Neural crest cell (in vitro differentiated cells): ENCODE results near the gene TRIM2. TPM values are rescaled to one million over a fixed set of nuclear protein-coding genes. Genes with fewer than 3 reads are reported as not detected.
A peak's percentile ranks its signal among the peaks of the same experiment; 100 is the strongest.

Source experiments
- DNase-seq: peaks from one replicate; pipeline ENCODE4 v3.0.0; 2021; ENCODE audit warnings: low read depth, mixed read lengths, low spot score
- H3K27ac Mint-ChIP-seq: one replicate; pipeline ENCODE4 v1.8.0; 2021; ENCODE audit warnings: mild to moderate bottlenecking, mixed read lengths; ENCODE audit not compliant: unreplicated experiment
- H3K27me3 Mint-ChIP-seq: 2 replicates; pipeline ENCODE4 v1.8.0; 2021; ENCODE audit warnings: low read depth, mild to moderate bottlenecking, mixed read lengths
- H3K36me3 Mint-ChIP-seq: 2 replicates; pipeline ENCODE4 v1.8.0; 2021; ENCODE audit warnings: low read depth, mild to moderate bottlenecking, mixed read lengths
- H3K4me1 Mint-ChIP-seq: 2 replicates; pipeline ENCODE4 v1.8.0; 2021; ENCODE audit warnings: mixed read lengths
- H3K4me3 Mint-ChIP-seq: one replicate; pipeline ENCODE4 v1.8.0; 2021; ENCODE audit warnings: mild to moderate bottlenecking, mixed read lengths
- H3K9me3 Mint-ChIP-seq: 2 replicates; pipeline ENCODE4 v1.8.0; 2021; ENCODE audit warnings: mixed read lengths
- total RNA-seq: library from RNA; stranded (reverse); gene quantifications from 2 replicates; pipeline ENCODE4 v1.2.1, GENCODE V29; 2021
- TF ChIP-seq, protein P1 (sequence below): fragments of 200-600 bp; sonication (generic); conservative IDR thresholded peaks from 2 replicates; pipeline ENCODE4 v1.5.0; 2021; ENCODE audit warnings: antibody characterized with exemption, mild to moderate bottlenecking

TRIM2 gene
- total RNA-seq, 1 donor from 2014 or later, result 105 TPM

DNA sequence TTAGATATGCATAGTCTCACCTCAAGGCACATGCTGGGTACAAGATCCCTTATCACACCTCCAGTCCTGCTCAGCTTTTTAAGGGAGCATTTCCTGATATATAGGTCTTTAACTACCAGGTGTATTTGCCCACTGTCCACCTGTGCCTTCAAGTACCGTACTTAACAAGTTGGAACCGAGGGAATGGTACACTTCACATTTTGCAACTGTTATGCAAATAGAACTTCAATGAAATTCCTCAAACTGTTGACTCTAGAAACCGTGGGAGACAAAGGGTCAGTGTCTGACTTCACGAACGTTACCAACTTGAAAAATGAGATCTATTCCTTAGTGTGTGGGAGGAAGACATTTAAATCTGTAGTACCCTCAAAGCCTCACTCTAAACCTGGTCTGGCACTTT, 5.2 kb downstream of the TRIM2 start:
- Mint-ChIP-seq H3K4me3 (no peak overlapping the region), H3K4me1 (peaks cover 78% of the 10 kb centered on the region), H3K36me3 (peaks cover 2% of the 10 kb centered on the region), H3K27ac (no peak overlapping the region), H3K9me3 (no peaks in the 10 kb centered on the region), H3K27me3 (no peaks in the 10 kb centered on the region)
- TF ChIP-seq, protein P1, sequence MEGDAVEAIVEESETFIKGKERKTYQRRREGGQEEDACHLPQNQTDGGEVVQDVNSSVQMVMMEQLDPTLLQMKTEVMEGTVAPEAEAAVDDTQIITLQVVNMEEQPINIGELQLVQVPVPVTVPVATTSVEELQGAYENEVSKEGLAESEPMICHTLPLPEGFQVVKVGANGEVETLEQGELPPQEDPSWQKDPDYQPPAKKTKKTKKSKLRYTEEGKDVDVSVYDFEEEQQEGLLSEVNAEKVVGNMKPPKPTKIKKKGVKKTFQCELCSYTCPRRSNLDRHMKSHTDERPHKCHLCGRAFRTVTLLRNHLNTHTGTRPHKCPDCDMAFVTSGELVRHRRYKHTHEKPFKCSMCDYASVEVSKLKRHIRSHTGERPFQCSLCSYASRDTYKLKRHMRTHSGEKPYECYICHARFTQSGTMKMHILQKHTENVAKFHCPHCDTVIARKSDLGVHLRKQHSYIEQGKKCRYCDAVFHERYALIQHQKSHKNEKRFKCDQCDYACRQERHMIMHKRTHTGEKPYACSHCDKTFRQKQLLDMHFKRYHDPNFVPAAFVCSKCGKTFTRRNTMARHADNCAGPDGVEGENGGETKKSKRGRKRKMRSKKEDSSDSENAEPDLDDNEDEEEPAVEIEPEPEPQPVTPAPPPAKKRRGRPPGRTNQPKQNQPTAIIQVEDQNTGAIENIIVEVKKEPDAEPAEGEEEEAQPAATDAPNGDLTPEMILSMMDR, result no peak
- no peak for DNase-seq

DNA sequence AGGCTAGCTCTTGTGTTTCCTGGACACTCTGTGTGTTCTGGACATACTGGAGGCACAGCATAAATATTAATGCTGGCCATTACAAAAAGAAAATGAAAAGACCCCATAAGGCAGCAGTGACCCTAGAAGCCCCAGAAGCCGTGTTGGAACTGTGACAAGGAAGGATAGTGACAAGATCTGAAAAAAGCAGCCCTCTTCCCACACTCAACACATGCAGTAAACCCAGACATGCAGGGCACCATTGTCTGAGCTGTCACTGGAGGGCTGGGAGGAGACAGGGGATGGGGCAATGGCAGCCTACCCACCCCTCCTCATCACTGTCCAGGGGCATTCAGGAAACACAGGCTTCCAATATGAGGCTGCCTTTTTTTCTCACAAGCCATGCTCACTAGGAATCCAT, 6.5 kb downstream of the TRIM2 start:
- DNase-seq, result no peak
- peak overlapping the region; percentile 47 for H3K4me3 Mint-ChIP-seq
- H3K9me3 Mint-ChIP-seq, result no peaks in the 10 kb centered on the region
- TF ChIP-seq, protein P1, result no peak
- H3K36me3 Mint-ChIP-seq, result peaks cover 2% of the 10 kb centered on the region
- H3K4me1 Mint-ChIP-seq, result peaks cover 72% of the 10 kb centered on the region
- H3K27me3 Mint-ChIP-seq, result no peaks in the 10 kb centered on the region
- H3K27ac Mint-ChIP-seq, result peak overlapping the region; percentile 65

DNA sequence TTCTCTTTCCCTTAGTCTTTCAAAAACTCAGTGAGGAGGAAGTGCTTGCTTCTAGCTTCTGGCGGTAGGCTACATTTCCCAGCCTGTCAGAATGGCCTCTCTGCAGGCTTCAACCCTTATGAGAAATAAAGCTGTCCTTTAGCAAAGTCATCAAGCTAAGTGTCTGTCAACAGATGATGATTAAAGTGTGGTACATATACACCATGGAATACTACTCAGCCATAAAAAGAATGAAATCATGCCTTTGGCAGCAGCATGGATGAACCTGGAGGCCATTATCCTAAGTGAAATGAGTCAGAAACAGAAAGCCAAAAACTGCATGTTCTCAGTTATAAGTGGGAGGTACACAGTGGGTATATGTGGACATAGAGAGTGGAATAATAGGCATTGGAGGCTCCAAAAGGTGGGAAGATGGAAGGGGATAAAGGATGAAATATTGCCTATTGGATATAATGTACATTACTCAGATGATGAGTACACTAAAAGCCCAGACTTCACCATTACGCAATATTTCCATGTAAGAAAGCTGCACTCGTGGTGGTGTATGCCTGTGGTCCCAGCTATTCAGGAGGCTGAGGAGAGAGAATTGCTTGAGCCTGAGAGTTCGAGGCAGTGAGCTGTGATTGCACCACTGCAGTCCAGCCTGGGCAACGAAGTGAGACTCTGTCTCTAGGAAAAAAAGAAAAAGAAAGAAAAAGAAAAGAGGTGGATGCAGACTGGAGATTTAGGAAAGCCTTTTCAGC, 7.9 kb downstream of the TRIM2 start:
- TF ChIP-seq, protein P1, result no peak
- peaks cover 4% of the 10 kb centered on the region for H3K36me3 Mint-ChIP-seq
- no peaks in the 10 kb centered on the region for H3K9me3 Mint-ChIP-seq
- no peak for DNase-seq
- H3K4me1 Mint-ChIP-seq, result peaks cover 71% of the 10 kb centered on the region
- H3K4me3 Mint-ChIP-seq, result no peak overlapping the region
- H3K27ac Mint-ChIP-seq, result peak overlapping the region; percentile 31
- no peaks in the 10 kb centered on the region for H3K27me3 Mint-ChIP-seq

DNA sequence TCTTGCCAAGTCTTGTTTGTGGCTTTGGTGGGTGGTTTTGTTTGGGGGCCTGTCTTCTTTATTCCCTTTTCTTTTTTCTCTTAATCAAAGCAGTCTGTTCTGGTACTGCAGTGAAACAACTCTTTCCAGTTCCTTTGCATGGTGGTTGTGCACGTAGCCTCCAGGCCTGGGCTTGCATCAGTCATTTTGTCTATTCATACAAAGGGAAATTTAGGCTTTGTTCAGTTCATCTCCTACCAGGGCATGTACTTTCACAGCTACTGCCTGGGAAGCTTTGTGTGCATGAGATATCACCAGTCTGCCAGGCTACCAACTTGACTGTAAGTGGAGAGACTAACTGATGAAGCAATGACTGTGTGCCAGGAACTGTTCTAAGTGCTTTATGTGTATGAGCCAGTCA, 8.5 kb downstream of the TRIM2 start:
- Mint-ChIP-seq H3K27me3 (no peaks in the 10 kb centered on the region), H3K27ac (peak overlapping the region; percentile 76), H3K4me1 (peaks cover 70% of the 10 kb centered on the region), H3K9me3 (no peaks in the 10 kb centered on the region), H3K4me3 (peak overlapping the region; percentile 25), H3K36me3 (peaks cover 6% of the 10 kb centered on the region)
- TF ChIP-seq, protein P1, result no peak
- DNase-seq, result no peak

DNA sequence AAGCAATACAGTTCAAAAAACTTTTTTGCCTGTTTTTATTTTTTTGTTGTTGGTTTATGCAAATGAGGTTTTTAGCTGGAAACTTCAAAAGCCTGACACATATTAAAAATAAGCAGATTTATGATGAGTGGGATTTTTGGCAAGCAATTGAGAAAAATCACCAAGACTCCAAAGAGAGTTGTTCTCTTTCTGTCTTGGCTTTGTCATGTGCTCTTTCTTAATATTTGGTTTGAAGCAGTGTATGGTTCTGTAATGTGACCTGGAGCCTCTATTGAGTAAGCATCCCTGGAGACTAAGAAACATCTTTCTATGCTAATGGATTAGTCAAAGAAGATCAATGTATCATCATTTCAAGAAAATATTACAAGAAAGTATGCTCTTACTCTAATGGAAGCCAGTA, 11.7 kb downstream of the TRIM2 start:
- TF ChIP-seq, protein P1, result no peak
- no peak for DNase-seq
- no peak overlapping the region for H3K4me3 Mint-ChIP-seq
- H3K27ac Mint-ChIP-seq, result no peak overlapping the region
- peaks cover 55% of the 10 kb centered on the region for H3K4me1 Mint-ChIP-seq
- peaks cover 6% of the 10 kb centered on the region for H3K36me3 Mint-ChIP-seq
- no peaks in the 10 kb centered on the region for H3K27me3 Mint-ChIP-seq
- H3K9me3 Mint-ChIP-seq, result no peaks in the 10 kb centered on the region
